CD4-positive, alpha-beta T cell (primary cell): Measurements from ENCODE around the gene EIF3I. TPM values are rescaled to one million over a fixed set of nuclear protein-coding genes. Genes with fewer than 3 reads are reported as not detected.

Experiments
- ATAC-seq: fragments of 200-7000 bp; cut with Tn5 transposase; one replicate; pipeline ENCODE4 v1.10.0; 2022; ENCODE audit warnings: mild to moderate bottlenecking; ENCODE audit not compliant: poor library complexity
- CTCF ChIA-PET: fragments of 350-600 bp; sonication (Branson Sonifier 250); formaldehyde crosslinking; loops from one replicate; lab custom pipeline; 2021; ENCODE audit warnings: antibody characterized with exemption, inconsistent platforms; lab: Charles Lee
- POLR2A ChIA-PET: fragments of 350-600 bp; sonication (Branson Sonifier 250); formaldehyde crosslinking; loops from one replicate; lab custom pipeline; 2021; ENCODE audit warnings: antibody characterized with exemption, inconsistent platforms; lab: Charles Lee
- DNase-seq, 14 experiments: peaks; one replicate each; pipeline ENCODE4 v3.0.0-alpha.2; 2013 to 2020; ENCODE audit warnings: mixed read lengths in 2 of 14
- H3K27ac ChIP-seq, 2 donors: one replicate each; pipeline versions ENCODE4 v1.5.1 to v1.7.0; 2013; ENCODE audit warnings: low read length in 2 of 2, low read depth in 1 of 2, mild to moderate bottlenecking in 1 of 2
- H3K27me3 ChIP-seq, 2 experiments: 1 replicate in 1 of 2; 2 replicates in 1 of 2; pipeline versions ENCODE4 v1.6.1 to v1.7.0; 2013; ENCODE audit warnings: low read length in 2 of 2, control low read depth in 1 of 2, mild to moderate bottlenecking in 1 of 2, moderate library complexity in 1 of 2; ENCODE audit not compliant: insufficient read depth in 2 of 2, control insufficient read depth in 1 of 2
- H3K36me3 ChIP-seq: one replicate; pipeline ENCODE4 v1.6.1; 2013; ENCODE audit warnings: low read length, control low read depth; ENCODE audit not compliant: insufficient read depth
- H3K4me1 ChIP-seq: one replicate; pipeline ENCODE4 v1.6.1; 2013; ENCODE audit warnings: low read length, control low read depth; ENCODE audit not compliant: insufficient read depth
- H3K4me3 ChIP-seq: one replicate; pipeline ENCODE4 v1.5.1; 2013; ENCODE audit warnings: mild to moderate bottlenecking, low read length, moderate library complexity
- H3K9me3 ChIP-seq, 2 experiments: 1 replicate in 1 of 2; 2 replicates in 1 of 2; pipeline versions ENCODE4 v1.6.1 to v1.7.0; 2013; ENCODE audit warnings: low read length in 2 of 2, mild to moderate bottlenecking in 2 of 2, control low read depth in 1 of 2, moderate library complexity in 1 of 2; ENCODE audit not compliant: control insufficient read depth in 1 of 2, insufficient read depth in 1 of 2
- H3K27ac Mint-ChIP-seq: one replicate; pipeline ENCODE4 v1.8.0; 2020; ENCODE audit warnings: mixed read lengths
- H3K27me3 Mint-ChIP-seq: one replicate; pipeline ENCODE4 v1.8.0; 2021; ENCODE audit warnings: mixed read lengths
- H3K36me3 Mint-ChIP-seq: one replicate; pipeline ENCODE4 v1.8.0; 2021; ENCODE audit warnings: low read depth, mixed read lengths
- H3K4me1 Mint-ChIP-seq: one replicate; pipeline ENCODE4 v1.8.0; 2021; ENCODE audit warnings: low read depth, mixed read lengths
- H3K4me3 Mint-ChIP-seq: one replicate; pipeline ENCODE4 v1.8.0; 2020; ENCODE audit warnings: mild to moderate bottlenecking, mixed read lengths
- H3K9me3 Mint-ChIP-seq: one replicate; pipeline ENCODE4 v1.8.0; 2020; ENCODE audit warnings: mixed read lengths
- CTCF ChIP-seq: fragments of 200-600 bp; IDR thresholded peaks from one replicate; pipeline ENCODE4 v1.8.0; 2022; ENCODE audit warnings: antibody characterized with exemption, mild to moderate bottlenecking
- intact Hi-C, 2 experiments: fragments of 100-400 bp; cut with DNase I in 1 of 2; cut with micrococcal nuclease in 1 of 2; formaldehyde crosslinking; loops; one replicate each; pipeline versions ENCODE4 v1.15.1 to v1.9.0; 2023 to 2025; cut with DNase I, micrococcal nuclease
- total RNA-seq, 174 experiments: library from RNA in 2 of 174; stranded (reverse) in 2 of 174; gene quantifications; one replicate each; pipeline ENCODE4 v1.2.3 and lab custom pipeline; 2021 to 2026

Gene EIF3I
- total RNA-seq, 2 experiments from 2014 or later, result 103 to 110 TPM

GRCh38 chr1:32242341-32242851, 20.2 kb downstream of the EIF3I start:
- POLR2A ChIA-PET, result interaction anchor here (1.2 to 21.2 kb wide), 4 partner anchors 20 to 49 kb away, joined by 3 to 543 read pairs (median 6); partner anchors contain the start of genes CCDC28B and HDAC1
- H3K36me3 ChIP-seq, result no peaks in the 10 kb centered on the region
- peak overlapping the region; percentile 55 for H3K27ac Mint-ChIP-seq

GRCh38 chr1:32246888-32247273, 24.7 kb downstream of the EIF3I start, which contains the start of gene FAM167B:
Gene FAM167B, plus strand, starts transcription at chr1:32247222. Its CDS starts 200 bp downstream, at chr1:32247422.
- peaks cover 67% of the 10 kb centered on the region for H3K4me1 ChIP-seq
- no peaks in the 10 kb centered on the region for H3K36me3 ChIP-seq
- no peak for TF ChIP-seq CTCF
- H3K9me3 ChIP-seq, result no peaks in the 10 kb centered on the region
- peak within 1 kb of the TSS; percentile 87 to 94 for H3K27ac ChIP-seq
- Mint-ChIP-seq H3K27me3 (no peaks in the 10 kb centered on the region), H3K9me3 (no peaks in the 10 kb centered on the region), H3K27ac (peak within 1 kb of the TSS; percentile 99), H3K4me1 (peaks cover 61% of the 10 kb centered on the region), H3K4me3 (peak within 1 kb of the TSS; percentile 86), H3K36me3 (peaks cover 11% of the 10 kb centered on the region)
- POLR2A ChIA-PET, result interaction anchor here (1.8 to 21.2 kb wide), 5 partner anchors 15 to 148 kb away, joined by 5 to 543 read pairs (median 80); partner anchors contain the start of genes BSDC1 and HDAC1
- intact Hi-C loops, result no loop called here
- DNase-seq, result no peak
- H3K27me3 ChIP-seq, result no peaks in the 10 kb centered on the region
- CTCF ChIA-PET, result interaction anchor here (1.0 to 4.5 kb wide), 4 partner anchors 7 to 126 kb away, joined by 3 to 48 read pairs (median 4); no protein-coding TSS in a partner anchor
- peak within 1 kb of the TSS; percentile 41 for H3K4me3 ChIP-seq
- no peak for ATAC-seq

More at GRCh38 chr1:32242341-32242851, 20.2 kb downstream of the EIF3I start:
- H3K27me3 Mint-ChIP-seq, result no peaks in the 10 kb centered on the region
- H3K9me3 Mint-ChIP-seq, result no peaks in the 10 kb centered on the region
- H3K27me3 ChIP-seq, result no peaks in the 10 kb centered on the region
- H3K4me1 ChIP-seq, result peaks cover 52% of the 10 kb centered on the region
- CTCF ChIA-PET, result interaction anchor here (1.0 to 2.0 kb wide), 2 partner anchors 13 to 93 kb away, joined by 3 to 5 read pairs; partner anchors contain the start of gene MARCKSL1
- peaks cover 4% of the 10 kb centered on the region for H3K36me3 Mint-ChIP-seq
- no peak overlapping the region for H3K27ac ChIP-seq
- peak overlapping the region; percentile 49 for H3K4me3 Mint-ChIP-seq
- peaks cover 44% of the 10 kb centered on the region for H3K4me1 Mint-ChIP-seq
- DNase-seq (peak in 1 of 14 experiments; percentile 37), ATAC-seq (no peak)
- intact Hi-C loops, result loop anchor here in 1 of 2 experiments (5.0 kb wide), 1 partner anchor 95 kb away; the partner anchor contains the start of gene MARCKSL1
- no peaks in the 10 kb centered on the region for H3K9me3 ChIP-seq
- H3K4me3 ChIP-seq, result no peak overlapping the region
- no peak for TF ChIP-seq CTCF

- Mint-ChIP-seq H3K27ac (peak overlapping the region; percentile 99), H3K4me1 (peaks cover 57% of the 10 kb centered on the region), H3K9me3 (no peaks in the 10 kb centered on the region), H3K4me3 (no peak overlapping the region), H3K27me3 (no peaks in the 10 kb centered on the region), H3K36me3 (peaks cover 17% of the 10 kb centered on the region)
- no peak for ATAC-seq
- Histone ChIP-seq H3K4me3 (no peak overlapping the region), H3K27ac (peak overlapping the region; percentile 87 to 94), H3K4me1 (peaks cover 66% of the 10 kb centered on the region), H3K27me3 (no peaks in the 10 kb centered on the region), H3K9me3 (no peaks in the 10 kb centered on the region), H3K36me3 (no peaks in the 10 kb centered on the region)
- no peak for TF ChIP-seq CTCF
- DNase-seq, result no peak
- ChIA-PET POLR2A (interaction anchor here (1.2 to 21.2 kb wide), 12 partner anchors 7 to 147 kb away, joined by 3 to 543 read pairs (median 30); partner anchors contain the start of genes BSDC1, CCDC28B, HDAC1 and MARCKSL1), CTCF (interaction anchor here (0.8 to 4.5 kb wide), 17 partner anchors 8 to 90 kb away, joined by 3 to 48 read pairs (median 5); partner anchors contain the start of genes HDAC1 and IQCC)
- intact Hi-C loops, result no loop called here
Measured at GRCh38 chr1:32247452-32247851, 25.2 kb downstream of the EIF3I start.
